22Rv1 (cell line): ENCODE measurements around the gene FUT6.

Source experiments
- CTCF ChIP-seq: fragments of 450-650 bp; IDR thresholded peaks from 2 replicates; pipeline ENCODE4 v1.5.1; 2017; ENCODE audit warnings: mild to moderate bottlenecking
- ZFX ChIP-seq: fragments of 450-650 bp; IDR thresholded peaks from 2 replicates; pipeline ENCODE4 v1.6.1; 2017; ENCODE audit warnings: antibody characterized with exemption, borderline replicate concordance

GRCh38 chr19:5832527-5833216 is 6.8 kb downstream of the FUT6 start:
- TF ChIP-seq CTCF, result no peak
- TF ChIP-seq ZFX, result no peak
